Mucosa of descending colon (tissue), 3 donors: ENCODE data around the gene SHKBP1. TPM values are rescaled to one million over a fixed set of nuclear protein-coding genes. Genes with fewer than 3 reads are reported as not detected.

ENCODE experiments used
- ATAC-seq: fragments of 200-7000 bp; cut with Tn5 transposase; one replicate; pipeline ENCODE4 v1.9.1; 2020; ENCODE audit warnings: mild to moderate bottlenecking, moderate library complexity
- DNase-seq, 3 donors: peaks; one replicate each; pipeline ENCODE4 v3.0.0-alpha.2; 2020
- H3K36me3 ChIP-seq: fragments of 200-600 bp; one replicate; pipeline ENCODE4 v1.8.0; 2021; ENCODE audit warnings: low read depth, mild to moderate bottlenecking
- H3K4me1 ChIP-seq: fragments of 200-600 bp; one replicate; pipeline ENCODE4 v1.8.0; 2021; ENCODE audit warnings: low read depth, mild to moderate bottlenecking
- H3K4me3 ChIP-seq: fragments of 200-600 bp; one replicate; pipeline ENCODE4 v1.8.0; 2021; ENCODE audit warnings: mild to moderate bottlenecking
- H3K9me3 ChIP-seq: fragments of 200-600 bp; one replicate; pipeline ENCODE4 v1.8.0; 2021; ENCODE audit warnings: mild to moderate bottlenecking
- intact Hi-C, 2 donors: fragments of 100-400 bp; cut with DNase I in 1 of 2; cut with micrococcal nuclease in 1 of 2; formaldehyde crosslinking; loops; one replicate each; pipeline versions ENCODE4 v1.11.0 to v1.11.1; 2022; cut with DNase I, micrococcal nuclease
- total RNA-seq, 3 donors: library from RNA; stranded (reverse); fragmentation: NEBNext Ultra II Directional in 2 of 3; extraction: Animal tissue kit (Norgen Biotek cat#: 25700) in 2 of 3; gene quantifications; one replicate each; pipeline versions ENCODE4 v1.2.1 to v1.2.4, GENCODE V29; 2021 to 2023
- TF ChIP-seq, protein P1 (sequence below): fragments of 200-600 bp; IDR thresholded peaks from one replicate; pipeline ENCODE4 v1.8.0; 2022; ENCODE audit warnings: antibody characterized with exemption, mild to moderate bottlenecking
- donor health status: DM: no; HTN: no; CAD: no; lungs with moderate emphysema.
- donor health status: DM: no; HTN: no; CAD: no.
- donor health status: DM: no; HTN: yes; CAD: no.

Gene SHKBP1
- total RNA-seq, 3 donors from 2014 or later, result 58.1 to 70.6 (median 62.2) TPM

DNA sequence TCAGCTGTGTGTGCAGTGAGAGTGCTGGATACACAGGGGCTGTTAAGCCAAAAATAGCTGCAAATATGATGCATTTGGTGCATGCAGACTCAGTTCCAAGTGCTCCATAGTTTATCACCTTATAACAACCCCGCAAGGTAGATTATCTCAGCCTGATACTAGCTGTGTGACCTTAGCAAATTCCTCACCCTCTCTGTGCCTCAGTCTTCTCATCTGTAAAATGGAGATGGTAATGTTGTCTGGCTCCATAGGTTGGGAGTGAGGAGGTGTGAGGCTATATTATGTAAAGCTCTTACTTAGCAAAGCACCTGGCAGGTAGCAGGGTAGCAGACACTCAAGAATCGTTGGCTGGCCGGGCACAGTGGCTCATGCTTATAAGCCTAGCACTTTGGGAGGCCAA lies 23.8 kb upstream of the SHKBP1 start:
- Histone ChIP-seq H3K36me3 (no peaks in the 10 kb centered on the region), H3K9me3 (no peaks in the 10 kb centered on the region), H3K4me1 (no peaks in the 10 kb centered on the region), H3K4me3 (no peak overlapping the region)
- TF ChIP-seq, protein P1, sequence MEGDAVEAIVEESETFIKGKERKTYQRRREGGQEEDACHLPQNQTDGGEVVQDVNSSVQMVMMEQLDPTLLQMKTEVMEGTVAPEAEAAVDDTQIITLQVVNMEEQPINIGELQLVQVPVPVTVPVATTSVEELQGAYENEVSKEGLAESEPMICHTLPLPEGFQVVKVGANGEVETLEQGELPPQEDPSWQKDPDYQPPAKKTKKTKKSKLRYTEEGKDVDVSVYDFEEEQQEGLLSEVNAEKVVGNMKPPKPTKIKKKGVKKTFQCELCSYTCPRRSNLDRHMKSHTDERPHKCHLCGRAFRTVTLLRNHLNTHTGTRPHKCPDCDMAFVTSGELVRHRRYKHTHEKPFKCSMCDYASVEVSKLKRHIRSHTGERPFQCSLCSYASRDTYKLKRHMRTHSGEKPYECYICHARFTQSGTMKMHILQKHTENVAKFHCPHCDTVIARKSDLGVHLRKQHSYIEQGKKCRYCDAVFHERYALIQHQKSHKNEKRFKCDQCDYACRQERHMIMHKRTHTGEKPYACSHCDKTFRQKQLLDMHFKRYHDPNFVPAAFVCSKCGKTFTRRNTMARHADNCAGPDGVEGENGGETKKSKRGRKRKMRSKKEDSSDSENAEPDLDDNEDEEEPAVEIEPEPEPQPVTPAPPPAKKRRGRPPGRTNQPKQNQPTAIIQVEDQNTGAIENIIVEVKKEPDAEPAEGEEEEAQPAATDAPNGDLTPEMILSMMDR, result no peak
- no peak for ATAC-seq
- DNase-seq, result no peak
- intact Hi-C loops, result no loop called here

DNA sequence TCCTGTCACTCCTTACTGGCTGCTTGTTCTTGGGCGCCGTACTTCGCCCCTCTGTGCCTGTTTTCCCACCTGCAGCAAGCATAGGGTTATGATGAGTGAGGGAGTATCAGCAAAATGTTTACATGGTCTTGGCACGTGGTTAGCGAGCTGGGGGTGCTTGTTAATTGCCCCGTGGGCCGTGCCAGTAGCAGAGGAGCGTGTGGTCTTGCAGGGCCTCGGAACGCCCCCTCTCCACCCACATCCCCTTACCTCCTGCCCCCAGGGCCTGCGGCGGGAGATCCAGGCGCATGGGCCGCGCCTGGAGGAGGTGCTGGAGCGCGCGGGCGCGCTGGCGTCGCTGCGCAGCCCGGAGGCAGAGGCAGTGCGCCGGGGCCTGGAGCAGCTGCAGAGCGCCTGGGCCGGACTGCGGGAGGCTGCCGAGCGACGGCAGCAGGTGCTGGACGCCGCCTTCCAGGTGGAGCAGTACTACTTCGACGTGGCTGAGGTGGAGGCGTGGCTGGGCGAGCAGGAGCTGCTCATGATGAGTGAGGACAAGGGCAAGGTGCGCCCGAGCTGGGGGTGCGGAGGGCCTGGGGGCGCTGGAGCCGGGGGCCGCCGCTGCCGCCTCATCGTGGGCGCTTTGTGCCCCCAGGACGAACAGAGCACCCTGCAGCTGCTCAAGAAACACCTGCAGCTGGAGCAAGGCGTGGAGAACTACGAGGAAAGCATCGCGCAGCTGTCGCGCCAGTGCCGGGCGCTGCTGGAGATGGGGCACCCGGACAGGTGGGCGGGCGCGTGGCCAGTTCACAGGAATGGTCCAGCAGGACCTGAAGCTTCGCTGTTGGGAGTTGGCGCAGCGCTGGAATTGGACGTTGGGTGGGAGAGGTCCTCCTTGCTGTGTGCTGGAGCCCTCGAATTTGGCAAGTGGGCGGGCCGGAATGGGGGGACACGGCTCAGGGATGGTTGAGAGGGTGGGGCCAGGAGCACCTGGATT lies 22.5 kb upstream of the SHKBP1 start:
- intact Hi-C loops, result no loop called here

DNA sequence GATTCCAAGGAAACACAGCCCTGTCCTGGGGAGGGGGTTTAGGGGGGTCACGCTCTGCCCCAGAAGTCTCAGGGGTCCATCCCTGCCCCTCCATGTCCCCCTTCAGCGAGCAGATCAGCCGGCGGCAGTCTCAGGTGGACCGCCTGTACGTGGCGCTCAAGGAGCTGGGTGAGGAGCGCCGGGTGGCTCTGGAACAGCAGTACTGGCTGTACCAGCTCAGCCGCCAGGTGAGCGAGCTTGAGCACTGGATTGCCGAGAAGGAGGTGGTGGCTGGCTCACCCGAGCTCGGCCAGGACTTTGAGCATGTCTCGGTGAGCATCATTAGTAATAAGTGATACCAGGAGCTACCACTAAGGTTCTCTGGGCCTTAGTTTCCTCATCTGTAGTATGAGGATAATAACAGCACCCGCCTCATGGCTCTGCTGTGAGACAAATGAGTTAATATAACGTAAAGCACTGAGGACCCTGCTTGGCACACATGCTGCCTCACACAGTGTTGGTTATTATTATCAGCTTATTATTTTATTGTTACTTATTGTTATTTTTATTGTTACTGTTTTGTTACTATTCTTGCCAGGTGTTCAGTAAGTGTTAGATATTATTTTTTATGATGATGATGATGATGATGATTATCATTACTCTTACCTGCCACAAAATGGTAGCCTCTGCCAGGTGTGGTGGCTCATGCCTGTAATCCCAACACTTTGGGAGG lies 20.5 kb upstream of the SHKBP1 start:
- Histone ChIP-seq H3K4me3 (no peak overlapping the region), H3K36me3 (no peaks in the 10 kb centered on the region), H3K4me1 (no peaks in the 10 kb centered on the region), H3K9me3 (no peaks in the 10 kb centered on the region)
- TF ChIP-seq, protein P1, result no peak
- ATAC-seq, result no peak
- no peak for DNase-seq
- intact Hi-C loops, result no loop called here

More for the DNA sequence above, 22.5 kb upstream of the SHKBP1 start:
- no peaks in the 10 kb centered on the region for H3K4me1 ChIP-seq
- ATAC-seq, result peak; percentile 74
- DNase-seq, result peak in 2 of 3 donors; percentile 42 to 53
- H3K4me3 ChIP-seq, result no peak overlapping the region
- TF ChIP-seq, protein P1, result no peak
- H3K9me3 ChIP-seq, result no peaks in the 10 kb centered on the region
- H3K36me3 ChIP-seq, result no peaks in the 10 kb centered on the region

DNA sequence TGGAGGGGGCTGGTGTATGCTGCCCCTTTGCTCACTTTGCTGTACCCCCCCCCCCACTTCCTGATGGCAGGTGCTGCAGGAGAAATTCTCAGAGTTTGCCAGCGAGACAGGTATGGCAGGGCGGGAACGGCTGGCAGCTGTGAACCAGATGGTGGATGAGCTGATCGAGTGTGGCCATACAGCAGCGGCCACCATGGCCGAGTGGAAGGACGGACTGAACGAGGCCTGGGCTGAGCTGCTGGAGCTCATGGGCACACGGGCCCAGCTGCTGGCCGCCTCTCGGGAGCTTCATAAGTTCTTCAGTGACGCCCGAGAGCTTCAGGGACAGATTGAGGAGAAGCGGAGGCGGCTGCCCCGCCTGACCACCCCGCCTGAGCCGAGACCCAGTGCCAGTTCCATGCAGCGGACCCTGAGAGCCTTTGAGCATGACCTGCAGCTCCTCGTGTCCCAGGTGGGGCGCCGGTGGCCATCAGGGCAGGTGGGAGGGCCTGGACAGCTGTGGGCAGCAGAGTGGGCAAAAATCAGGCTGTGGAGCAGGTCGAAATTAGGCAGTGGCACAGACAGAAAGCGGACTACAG lies 19.6 kb upstream of the SHKBP1 start:
- ATAC-seq (no peak), DNase-seq (no peak)
- Histone ChIP-seq H3K36me3 (no peaks in the 10 kb centered on the region), H3K4me3 (no peak overlapping the region), H3K9me3 (no peaks in the 10 kb centered on the region), H3K4me1 (no peaks in the 10 kb centered on the region)
- intact Hi-C loops, result no loop called here
- TF ChIP-seq, protein P1, result no peak

DNA sequence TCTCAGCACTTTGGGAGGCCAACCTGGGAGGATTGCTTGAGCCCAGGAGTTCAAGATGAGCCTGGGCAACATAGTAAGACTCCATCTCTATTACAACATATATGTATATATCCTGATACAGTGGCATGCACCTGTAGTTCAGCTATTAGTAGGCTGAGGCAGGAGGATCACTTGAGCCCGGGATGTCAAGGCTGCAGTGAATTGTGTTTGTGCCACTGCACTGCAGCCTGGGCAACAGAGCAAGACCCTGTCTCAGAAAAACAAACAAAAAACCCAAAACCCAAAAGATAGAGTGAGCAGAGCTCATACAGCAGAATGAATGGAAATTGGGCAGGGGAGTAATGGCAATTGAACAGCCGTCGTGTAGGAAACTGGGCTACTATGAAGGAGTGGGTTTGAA lies 17.3 kb upstream of the SHKBP1 start:
- no peak for DNase-seq
- Histone ChIP-seq H3K36me3 (no peaks in the 10 kb centered on the region), H3K4me1 (no peaks in the 10 kb centered on the region), H3K9me3 (no peaks in the 10 kb centered on the region), H3K4me3 (no peak overlapping the region)
- TF ChIP-seq, protein P1, result no peak
- ATAC-seq, result no peak
- intact Hi-C loops, result no loop called here
